GM08714 (cell line): Measurements from ENCODE around the gene DAZAP1.

Source experiments
- H3K4me3 ChIP-seq: fragments of 200-500 bp; sonication (Bioruptor generic); 2 replicates; pipeline ENCODE4 v1.5.1; 2014; ENCODE audit warnings: mild to moderate bottlenecking, low read length, inconsistent platforms
- ZNF274 ChIP-seq: IDR thresholded peaks from 2 replicates; pipeline ENCODE4 v1.6.1; 2012; ENCODE audit warnings: mild to moderate bottlenecking, low read depth, low read length

Gene DAZAP1

DNA sequence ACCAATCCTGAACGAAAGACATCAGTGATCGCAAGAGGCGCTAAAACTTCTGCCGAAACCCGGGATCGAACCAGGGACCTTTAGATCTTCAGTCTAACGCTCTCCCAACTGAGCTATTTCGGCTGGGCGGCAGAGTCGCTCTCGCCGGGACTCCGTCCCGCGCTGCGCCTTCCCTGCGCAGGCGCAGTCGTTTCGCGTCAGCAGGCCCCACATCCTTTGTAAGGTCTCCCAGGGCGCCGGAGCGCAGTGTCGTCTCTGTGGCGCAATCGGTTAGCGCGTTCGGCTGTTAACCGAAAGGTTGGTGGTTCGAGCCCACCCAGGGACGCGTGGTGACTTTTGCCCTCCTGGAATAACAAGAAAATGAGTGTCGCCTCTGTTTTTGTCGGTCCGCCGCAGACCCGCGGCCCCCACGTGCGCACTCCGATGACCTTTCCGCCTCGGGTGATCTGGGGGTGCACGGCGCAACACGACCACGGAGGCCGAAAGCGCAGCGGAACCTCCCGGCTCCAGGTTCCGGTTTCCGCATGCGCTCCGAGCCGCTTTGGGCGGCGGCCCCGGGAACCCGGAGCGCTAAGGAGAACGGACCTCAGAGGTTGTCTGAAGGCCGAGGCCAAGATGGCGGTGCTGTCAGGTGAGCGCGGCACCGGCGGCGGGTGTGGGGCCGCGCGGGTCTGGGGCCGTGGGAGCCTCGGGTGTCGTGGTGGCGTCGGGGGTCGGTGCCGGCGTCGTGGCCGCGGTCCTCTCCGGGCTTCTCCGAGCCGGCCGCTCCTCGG lies 23.9 kb upstream of the DAZAP1 start, which contains the start of gene NDUFS7:
NDUFS7 (plus strand) TSS at position 596 of the 773 bp plus-strand sequence; CDS start at position 616, 20 bp downstream.
- peak within 1 kb of the TSS; percentile 98 for H3K4me3 ChIP-seq
- TF ChIP-seq ZNF274 = no peak

DNA sequence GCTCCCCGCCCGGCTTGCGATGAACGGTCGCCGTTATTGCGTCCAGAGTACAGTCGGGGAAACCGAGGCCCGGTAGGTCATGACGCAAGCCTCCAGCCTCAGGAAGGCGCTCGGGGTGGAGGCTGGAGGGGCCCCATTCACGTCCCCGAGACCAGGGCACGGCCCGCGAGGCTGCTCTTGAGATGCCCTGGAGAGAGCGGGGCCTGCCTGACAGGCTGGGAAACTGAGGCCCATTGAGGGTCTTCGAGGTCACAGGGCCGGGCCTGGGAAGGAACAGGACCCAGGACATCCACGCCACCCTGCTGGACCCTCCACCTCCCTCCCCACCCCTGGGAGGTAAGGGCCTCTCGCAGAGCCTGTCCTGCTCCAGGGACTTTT lies 23.3 kb upstream of the DAZAP1 start:
- TF ChIP-seq ZNF274 = no peak

DNA sequence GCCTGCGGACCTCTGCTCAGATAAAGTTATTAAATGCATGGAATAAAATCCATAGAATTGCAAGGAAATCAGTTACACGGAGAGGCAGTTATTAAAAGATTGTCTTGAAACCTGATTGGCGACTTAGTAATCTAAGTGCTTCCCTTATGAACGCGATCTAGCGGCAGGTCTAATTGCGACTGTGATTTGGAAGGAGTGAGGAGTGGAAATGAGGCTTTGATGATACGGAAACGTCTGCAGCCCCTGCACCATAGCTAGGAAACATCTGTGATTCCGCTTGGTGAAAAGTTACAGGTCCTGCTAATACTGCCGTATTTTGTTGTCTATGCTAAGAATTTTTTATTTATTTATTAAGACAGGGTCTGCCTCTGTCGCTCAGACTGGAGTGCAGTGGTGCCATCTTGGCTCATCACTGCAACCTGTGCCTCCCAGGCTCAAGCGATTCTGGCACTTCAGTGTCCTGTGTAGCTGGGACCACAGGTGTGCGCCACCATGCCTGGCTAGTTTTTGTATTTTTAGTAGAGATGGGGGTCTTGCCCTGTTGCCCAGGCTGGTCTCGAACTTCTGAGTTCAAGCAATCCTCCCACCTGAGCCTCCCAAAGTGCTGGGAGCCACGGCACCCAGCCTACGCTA lies 22.8 kb upstream of the DAZAP1 start:
- H3K4me3 ChIP-seq = peak overlapping the region; percentile 98
- no peak for TF ChIP-seq ZNF274

More for the DNA sequence above, 23.3 kb upstream of the DAZAP1 start:
- H3K4me3 ChIP-seq = peak overlapping the region; percentile 98

DNA sequence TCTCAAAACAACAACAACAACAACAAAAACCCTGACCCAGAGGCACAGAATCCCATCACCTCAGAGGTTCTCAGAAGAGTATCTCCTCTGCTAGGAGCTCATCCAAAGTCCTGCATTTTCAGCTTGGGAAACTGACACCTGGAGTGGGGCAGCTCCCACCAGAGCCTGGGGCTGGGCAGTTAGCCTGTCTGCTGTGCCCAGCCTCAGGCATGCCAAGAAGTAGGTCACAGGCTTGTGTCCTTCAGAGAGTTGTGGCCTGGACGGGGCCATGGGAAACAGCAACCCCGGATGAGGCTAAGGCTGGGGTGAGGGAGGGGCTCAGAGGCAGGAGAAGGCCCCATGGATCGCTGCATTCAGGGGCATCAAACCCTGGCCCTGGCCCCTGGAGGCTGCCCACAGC lies 21.6 kb upstream of the DAZAP1 start:
- no peak for TF ChIP-seq ZNF274
- no peak overlapping the region for H3K4me3 ChIP-seq

DNA sequence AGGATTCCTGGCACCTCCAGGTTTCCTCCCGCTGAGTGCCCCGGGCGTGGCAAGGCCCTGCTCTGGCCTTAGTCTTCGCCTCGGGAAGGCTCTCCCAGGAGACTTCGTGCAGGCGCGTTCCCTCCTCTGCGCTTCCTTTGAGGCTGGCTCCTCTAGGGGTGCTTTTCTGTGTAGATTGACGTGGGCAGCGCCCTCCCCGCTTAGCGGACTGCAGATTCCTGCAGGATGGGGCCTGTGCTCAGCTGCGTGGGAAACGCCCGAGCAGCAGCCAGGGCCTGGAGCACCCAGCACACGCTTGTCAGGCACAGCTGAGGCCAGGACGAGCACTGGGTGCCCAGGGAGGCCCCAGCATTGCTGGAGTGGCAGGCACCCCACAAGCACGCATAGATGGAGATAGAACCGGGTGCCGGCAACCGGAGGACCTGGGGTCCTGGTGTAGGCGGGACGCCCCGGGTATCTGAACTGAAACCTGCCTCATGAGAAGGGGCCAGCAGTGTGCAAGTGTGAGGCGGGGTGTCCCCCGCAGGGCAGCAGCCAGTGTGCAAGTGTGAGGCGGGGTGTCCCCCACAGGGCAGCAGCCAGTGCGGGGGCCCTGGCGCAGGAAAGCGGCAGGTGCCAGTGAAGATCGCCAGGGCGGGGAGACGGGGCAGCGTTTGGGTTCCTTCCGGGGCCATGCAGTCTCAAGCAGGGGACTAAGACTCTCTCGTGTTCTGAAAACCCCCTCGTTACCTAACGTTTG lies 20.3 kb upstream of the DAZAP1 start:
- TF ChIP-seq ZNF274 = no peak

DNA sequence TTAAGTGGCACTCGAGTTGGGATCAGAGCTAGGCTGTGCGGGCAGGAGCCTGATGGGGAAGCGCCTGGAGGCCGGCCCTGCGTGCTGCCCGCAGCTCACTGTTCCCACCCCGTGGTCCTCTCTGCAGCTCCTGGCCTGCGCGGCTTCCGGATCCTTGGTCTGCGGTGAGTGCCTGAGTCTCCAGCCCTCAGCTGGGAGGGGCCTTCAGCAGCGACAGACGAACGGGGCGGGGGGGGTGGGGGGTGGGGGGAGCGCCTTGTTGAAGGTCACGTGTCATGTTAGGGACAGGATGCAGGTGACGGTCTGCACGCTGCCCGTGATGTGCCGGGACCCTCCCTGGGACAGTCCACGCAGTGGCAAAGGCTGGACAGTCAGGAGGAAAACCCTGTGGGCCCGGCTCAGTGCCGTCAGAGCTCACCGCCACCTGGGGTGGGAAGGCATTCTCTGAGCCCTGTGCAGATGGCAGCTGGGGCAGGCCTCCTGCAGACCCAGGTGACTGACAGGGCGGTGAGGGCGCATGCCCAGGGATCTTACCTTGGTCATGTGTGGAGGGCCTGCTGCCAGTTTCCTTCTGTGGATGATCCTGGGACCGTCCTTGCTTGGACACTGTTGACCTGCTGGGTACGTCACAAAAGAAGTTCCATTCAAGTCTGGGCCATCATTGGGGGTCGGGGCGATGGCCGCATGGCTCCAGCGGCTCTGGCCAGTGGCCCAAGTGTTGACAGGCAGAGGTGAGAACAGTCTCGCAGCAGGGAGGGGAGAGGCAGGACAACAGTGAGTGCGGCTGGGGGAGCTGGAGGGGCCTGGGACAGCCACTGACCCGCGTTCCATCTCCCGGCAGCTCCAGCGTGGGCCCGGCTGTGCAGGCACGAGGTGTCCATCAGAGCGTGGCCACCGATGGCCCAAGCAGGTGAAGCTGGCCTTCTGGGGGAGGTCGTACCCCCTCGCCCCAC lies 19.4 kb upstream of the DAZAP1 start:
- H3K4me3 ChIP-seq = no peak overlapping the region
- TF ChIP-seq ZNF274 = no peak

More for the DNA sequence above, 20.3 kb upstream of the DAZAP1 start:
- no peak overlapping the region for H3K4me3 ChIP-seq

DNA sequence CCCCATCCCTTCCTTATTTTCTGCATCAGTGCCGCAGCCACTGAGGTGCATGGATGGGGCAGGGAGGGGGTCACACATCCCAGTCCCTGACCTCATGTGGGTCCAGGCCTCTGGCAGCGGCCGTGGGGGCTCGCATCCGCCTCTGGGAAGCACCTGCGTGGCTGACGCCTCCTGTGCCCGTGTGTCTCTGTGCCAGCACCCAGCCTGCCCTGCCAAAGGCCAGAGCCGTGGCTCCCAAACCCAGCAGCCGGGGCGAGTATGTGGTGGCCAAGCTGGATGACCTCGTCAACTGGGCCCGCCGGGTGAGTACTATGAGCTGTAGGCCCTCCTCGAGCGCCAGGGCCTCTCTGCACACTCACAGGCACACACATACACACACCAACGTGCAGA lies 18.8 kb upstream of the DAZAP1 start:
- TF ChIP-seq ZNF274 = no peak

DNA sequence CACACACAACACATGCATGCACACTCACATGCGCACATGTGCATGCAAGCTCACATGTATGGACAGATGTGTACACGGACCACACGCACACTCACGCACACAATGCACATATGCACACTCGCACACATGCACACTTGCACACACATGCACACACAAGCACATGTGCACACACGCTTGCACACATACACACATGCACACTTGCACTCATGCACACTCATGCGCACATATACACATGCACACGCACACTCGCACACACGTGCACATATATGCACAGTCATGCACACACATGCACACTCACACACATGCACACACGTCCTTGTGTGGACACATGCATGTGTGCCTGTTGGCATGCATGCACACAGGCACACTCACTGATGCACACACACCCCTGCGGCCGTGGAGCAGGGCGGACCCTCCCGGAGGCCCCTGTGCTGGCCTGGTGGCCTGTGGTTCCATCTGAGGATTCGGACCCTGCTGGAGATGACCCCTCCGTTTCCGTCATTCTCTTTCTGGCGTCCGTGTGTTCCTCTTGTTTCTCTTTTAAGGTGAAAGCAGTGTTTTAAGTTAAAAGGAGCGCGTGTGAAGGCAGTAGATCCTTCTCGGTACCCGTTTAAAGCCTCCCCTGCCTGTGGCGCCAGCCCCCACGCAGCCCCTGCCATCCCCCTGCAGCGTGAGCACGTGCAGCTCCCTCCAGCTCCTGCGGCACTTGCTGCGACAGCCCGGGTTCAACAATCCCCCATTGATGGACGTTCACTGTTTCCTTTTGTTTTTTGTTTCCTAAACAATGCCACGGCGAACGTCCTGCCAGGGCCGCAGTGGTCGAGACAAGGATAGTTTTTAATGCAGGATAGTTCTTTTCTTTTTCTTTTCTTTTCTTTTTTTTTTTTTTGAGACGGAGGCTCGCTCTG lies 18.1 kb upstream of the DAZAP1 start:
- H3K4me3 ChIP-seq = no peak overlapping the region
- TF ChIP-seq ZNF274 = no peak

More for the DNA sequence above, 18.8 kb upstream of the DAZAP1 start:
- H3K4me3 ChIP-seq = no peak overlapping the region

DNA sequence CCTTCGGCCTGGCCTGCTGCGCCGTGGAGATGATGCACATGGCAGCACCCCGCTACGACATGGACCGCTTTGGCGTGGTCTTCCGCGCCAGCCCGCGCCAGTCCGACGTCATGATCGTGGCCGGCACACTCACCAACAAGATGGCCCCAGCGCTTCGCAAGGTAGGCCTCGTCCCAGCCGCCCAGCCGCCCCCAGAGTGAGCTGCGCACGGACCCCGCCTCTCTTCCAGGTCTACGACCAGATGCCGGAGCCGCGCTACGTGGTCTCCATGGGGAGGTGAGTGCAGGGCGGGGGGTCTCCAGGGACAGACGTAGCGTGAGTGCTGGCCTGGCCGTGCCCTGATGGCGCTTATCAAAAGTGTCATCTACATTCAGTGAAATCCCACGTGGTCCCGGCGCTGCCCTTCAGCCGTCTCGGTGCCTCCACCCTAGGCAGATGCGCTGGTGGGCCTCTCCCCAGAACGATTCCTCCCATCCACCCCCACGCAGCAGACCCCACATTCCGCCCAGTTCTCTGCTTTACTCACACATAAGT lies 16.4 kb upstream of the DAZAP1 start:
- no peak for TF ChIP-seq ZNF274
- no peak overlapping the region for H3K4me3 ChIP-seq

DNA sequence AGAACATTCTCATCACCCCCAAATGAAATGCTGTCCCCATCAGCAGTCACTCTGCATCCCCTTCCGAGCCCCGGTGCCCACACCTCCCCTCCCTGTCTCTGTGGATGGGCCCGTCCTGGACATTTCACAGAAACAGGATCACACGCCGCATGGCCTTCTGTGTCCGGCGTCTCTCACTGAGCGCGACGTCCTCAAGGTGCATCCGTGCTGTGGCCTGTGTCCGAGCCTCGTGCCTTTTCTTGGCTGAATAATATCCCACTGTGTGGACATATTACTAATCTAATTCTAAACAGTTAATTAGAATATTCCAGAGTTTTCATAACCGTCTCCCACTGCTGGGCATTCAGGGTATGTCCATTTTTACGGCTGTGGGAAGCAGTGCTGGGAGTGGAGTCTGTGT lies 15.0 kb upstream of the DAZAP1 start:
- no peak for TF ChIP-seq ZNF274
- H3K4me3 ChIP-seq = no peak overlapping the region

DNA sequence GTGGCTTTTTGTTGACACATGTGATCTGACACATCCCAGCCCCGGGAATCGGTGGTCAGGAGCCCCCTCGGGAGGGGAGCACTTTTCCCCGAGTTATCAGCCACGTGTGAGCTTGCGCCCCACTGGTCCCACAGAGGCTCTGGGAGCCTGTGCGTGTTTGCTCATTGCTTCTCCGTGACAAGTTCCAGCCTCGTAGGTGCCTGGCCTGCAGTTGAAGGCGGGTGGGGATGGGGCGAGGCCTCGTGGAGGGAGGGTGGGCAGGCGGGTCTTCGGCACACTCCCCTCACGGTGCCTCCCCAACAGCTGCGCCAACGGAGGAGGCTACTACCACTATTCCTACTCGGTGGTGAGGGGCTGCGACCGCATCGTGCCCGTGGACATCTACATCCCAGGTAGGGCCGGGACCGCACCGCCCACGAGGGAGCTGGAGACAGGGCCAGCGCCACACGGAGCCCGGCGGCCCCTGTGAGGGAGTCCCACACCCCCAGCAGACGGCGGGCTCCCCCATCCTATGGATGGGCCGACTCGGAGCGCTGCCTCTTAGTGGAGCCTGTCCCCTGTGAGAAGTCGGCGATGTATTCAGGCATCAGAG lies 14.4 kb upstream of the DAZAP1 start:
- H3K4me3 ChIP-seq = no peak overlapping the region
- no peak for TF ChIP-seq ZNF274

DNA sequence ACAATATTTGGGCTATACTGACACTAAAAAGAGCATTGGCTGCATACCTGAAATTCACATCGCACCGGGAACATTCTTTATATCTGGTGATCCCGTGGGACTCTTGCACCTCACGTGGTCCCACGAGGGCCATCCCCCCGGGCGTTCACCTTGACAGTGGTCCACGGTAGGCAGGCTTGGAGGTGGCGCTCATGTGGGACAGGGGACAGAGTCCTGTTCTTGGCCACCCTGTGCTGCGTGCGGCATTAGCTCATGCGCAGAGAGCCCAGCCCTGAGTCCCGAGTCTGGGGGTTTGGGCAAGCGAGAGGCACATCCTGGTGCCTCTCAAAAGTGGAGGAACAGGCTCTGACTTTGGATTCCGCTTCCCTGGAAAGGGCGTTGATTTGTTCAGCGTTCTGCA lies 13.5 kb upstream of the DAZAP1 start:
- no peak for TF ChIP-seq ZNF274

More for the DNA sequence above, 13.5 kb upstream of the DAZAP1 start:
- H3K4me3 ChIP-seq = no peak overlapping the region
